Measurements from ENCODE around the gene TRHDE. TPM values are rescaled to one million over a fixed set of nuclear protein-coding genes. Genes with fewer than 3 reads are reported as not detected.

The TRHDE gene
- total and polyA plus RNA-seq, 2 donors (not counting 1 experiment from before 2014, with no cell fraction given): 7.3 to 8.8 TPM

GRCh38 chr12:72337946-72338345, 65.8 kb downstream of the TRHDE start:
- no peak for TF ChIP-seq EZH2 (IDR thresholded peaks at IDR 0.05; ENCODE audit: low read length, missing control alignments)
- TF ChIP-seq CTCF (conservative IDR thresholded peaks at IDR 0.05 in 1 of 2, IDR thresholded peaks at IDR 0.05 in 1 of 2; ENCODE audit: low read depth in 1 of 2, low read length in 2 of 2): no peak
- Histone ChIP-seq H3K4me3 (replicated peaks in 1 of 4; ENCODE audit: control extremely low read depth in 1 of 4, insufficient read depth in 1 of 4, low read depth in 3 of 4, low read length in 4 of 4) (no peak overlapping the region), H3K4me2 (ENCODE audit: extremely low read depth, insufficient read depth, low read length) (no peak overlapping the region), H4K20me1 (ENCODE audit: control insufficient read depth, extremely low read depth, insufficient read depth, low read length) (no peaks in the 10 kb centered on the region), H3K27me3 (ENCODE audit: control insufficient read depth, insufficient read depth, low read length) (no peaks in the 10 kb centered on the region), H3K4me1 (ENCODE audit: control insufficient read depth, extremely low read depth, insufficient read depth, low read length) (no peaks in the 10 kb centered on the region), H3K27ac (ENCODE audit: insufficient read depth, low read length) (no peak overlapping the region), H3K36me3 (ENCODE audit: control insufficient read depth, insufficient read depth, low read length) (no peaks in the 10 kb centered on the region), H3K79me2 (ENCODE audit: control insufficient read depth, insufficient read depth, low read length) (no peaks in the 10 kb centered on the region), H3K9ac (ENCODE audit: insufficient read depth, low read length) (no peak overlapping the region), H3K9me3 (ENCODE audit: control insufficient read depth, insufficient read depth, low read depth, low read length) (no peaks in the 10 kb centered on the region), H2AFZ (ENCODE audit: low read length) (no peak overlapping the region)
- no peak for DNase-seq (ENCODE audit: low read depth in 2 of 2)

GRCh38 chr12:72338437-72338836, 66.3 kb downstream of the TRHDE start:
- no peak for TF ChIP-seq CTCF (conservative IDR thresholded peaks at IDR 0.05 in 1 of 2, IDR thresholded peaks at IDR 0.05 in 1 of 2; ENCODE audit: low read depth in 1 of 2, low read length in 2 of 2)
- TF ChIP-seq EZH2 (IDR thresholded peaks at IDR 0.05; ENCODE audit: low read length, missing control alignments): no peak
- no peak overlapping the region for H3K4me3 ChIP-seq (replicated peaks in 1 of 4; ENCODE audit: control extremely low read depth in 1 of 4, insufficient read depth in 1 of 4, low read depth in 3 of 4, low read length in 4 of 4)

DNA sequence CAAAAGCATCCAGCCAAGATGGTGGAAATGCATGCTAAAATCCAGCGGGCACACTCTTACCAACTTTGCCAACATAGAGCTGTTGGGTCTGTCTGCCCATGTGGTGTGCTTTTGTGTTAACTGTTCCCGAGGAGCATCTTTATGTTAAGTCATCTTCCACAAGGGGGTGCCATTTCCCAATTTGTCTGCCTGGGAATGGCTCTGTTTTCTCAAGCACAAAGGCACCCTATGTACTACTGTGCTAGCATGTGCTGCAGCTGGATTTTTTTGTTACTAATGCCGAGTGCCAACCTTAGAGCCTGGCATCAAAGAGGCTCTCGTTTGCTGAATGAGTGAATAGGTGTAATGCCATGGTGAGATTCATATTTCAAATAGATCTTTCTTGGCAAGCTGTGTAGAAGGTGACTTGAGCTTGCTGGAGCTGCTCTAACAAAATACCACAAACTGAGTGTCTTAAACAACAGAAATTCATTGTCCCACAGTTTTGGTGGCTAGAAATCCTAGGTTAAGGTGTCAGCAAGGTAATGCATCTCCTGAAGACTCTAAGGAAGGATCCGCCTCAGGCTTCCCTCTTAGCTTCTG, 74.3 kb downstream of the TRHDE start:
- H3K9ac ChIP-seq (ENCODE audit: insufficient read depth, low read length): no peak overlapping the region
- no peak overlapping the region for H2AFZ ChIP-seq (ENCODE audit: low read length)

More at GRCh38 chr12:72338437-72338836, 66.3 kb downstream of the TRHDE start:
- H4K20me1 ChIP-seq (ENCODE audit: control insufficient read depth, extremely low read depth, insufficient read depth, low read length): no peaks in the 10 kb centered on the region
- H3K27me3 ChIP-seq (ENCODE audit: control insufficient read depth, insufficient read depth, low read length): no peaks in the 10 kb centered on the region
- no peak overlapping the region for H3K9ac ChIP-seq (ENCODE audit: insufficient read depth, low read length)
- no peak overlapping the region for H3K4me2 ChIP-seq (ENCODE audit: extremely low read depth, insufficient read depth, low read length)
- DNase-seq (ENCODE audit: low read depth in 2 of 2): no peak
- no peaks in the 10 kb centered on the region for H3K36me3 ChIP-seq (ENCODE audit: control insufficient read depth, insufficient read depth, low read length)
- no peak overlapping the region for H3K27ac ChIP-seq (ENCODE audit: insufficient read depth, low read length)
- no peaks in the 10 kb centered on the region for H3K79me2 ChIP-seq (ENCODE audit: control insufficient read depth, insufficient read depth, low read length)
- H2AFZ ChIP-seq (ENCODE audit: low read length): no peak overlapping the region
- no peaks in the 10 kb centered on the region for H3K4me1 ChIP-seq (ENCODE audit: control insufficient read depth, extremely low read depth, insufficient read depth, low read length)
- H3K9me3 ChIP-seq (ENCODE audit: control insufficient read depth, insufficient read depth, low read depth, low read length): no peaks in the 10 kb centered on the region

More for the DNA sequence above, 74.3 kb downstream of the TRHDE start:
- H3K36me3 ChIP-seq (ENCODE audit: control insufficient read depth, insufficient read depth, low read length): no peaks in the 10 kb centered on the region
- H3K4me1 ChIP-seq (ENCODE audit: control insufficient read depth, extremely low read depth, insufficient read depth, low read length): no peaks in the 10 kb centered on the region
- H4K20me1 ChIP-seq (ENCODE audit: control insufficient read depth, extremely low read depth, insufficient read depth, low read length): no peaks in the 10 kb centered on the region
- peak; percentile 71 to 86 for DNase-seq (ENCODE audit: low read depth in 2 of 2)
- H3K27ac ChIP-seq (ENCODE audit: insufficient read depth, low read length): no peak overlapping the region
- H3K4me3 ChIP-seq (replicated peaks in 1 of 4; ENCODE audit: control extremely low read depth in 1 of 4, insufficient read depth in 1 of 4, low read depth in 3 of 4, low read length in 4 of 4): no peak overlapping the region
- no peaks in the 10 kb centered on the region for H3K79me2 ChIP-seq (ENCODE audit: control insufficient read depth, insufficient read depth, low read length)
- H3K9me3 ChIP-seq (ENCODE audit: control insufficient read depth, insufficient read depth, low read depth, low read length): no peaks in the 10 kb centered on the region
- no peaks in the 10 kb centered on the region for H3K27me3 ChIP-seq (ENCODE audit: control insufficient read depth, insufficient read depth, low read length)
- no peak overlapping the region for H3K4me2 ChIP-seq (ENCODE audit: extremely low read depth, insufficient read depth, low read length)
- no peak for TF ChIP-seq EZH2 (IDR thresholded peaks at IDR 0.05; ENCODE audit: low read length, missing control alignments)
- peak; percentile 53 to 69 for TF ChIP-seq CTCF (conservative IDR thresholded peaks at IDR 0.05 in 1 of 2, IDR thresholded peaks at IDR 0.05 in 1 of 2; ENCODE audit: low read depth in 1 of 2, low read length in 2 of 2)

Measured in fibroblast of lung (primary cell).